Ovary (tissue), 9 donors: ENCODE data around the gene PSEN2. TPM values are rescaled to one million over a fixed set of nuclear protein-coding genes. Genes with fewer than 3 reads are reported as not detected.

Experiments used
- DNase-seq, 5 donors: peaks; one replicate each; pipeline ENCODE4 v3.0.0-alpha.2; 2019 to 2020
- H3K27ac ChIP-seq, 2 donors: fragments of 200-600 bp; one replicate each; pipeline versions ENCODE4 v1.5.1 to v1.8.0; 2019 to 2022
- H3K27me3 ChIP-seq: fragments of 200-600 bp; one replicate; pipeline ENCODE4 v1.8.0; 2022
- H3K36me3 ChIP-seq: fragments of 200-600 bp; sonication (generic); one replicate; pipeline ENCODE4 v1.5.1; 2019
- H3K4me1 ChIP-seq: one replicate; pipeline ENCODE4 v1.8.1; 2013; ENCODE audit warnings: mild to moderate bottlenecking, moderate library complexity; ENCODE audit not compliant: insufficient read depth
- H3K4me3 ChIP-seq: fragments of 200-600 bp; sonication (generic); one replicate; pipeline ENCODE4 v1.5.1; 2017
- H3K9me3 ChIP-seq, 2 donors: fragments of 200-600 bp in 1 of 2; sonication (generic) in 1 of 2; one replicate each; pipeline versions ENCODE4 v1.5.1 to v1.8.1; 2013 to 2019; ENCODE audit warnings: mild to moderate bottlenecking in 1 of 2, moderate library complexity in 1 of 2
- CTCF ChIP-seq, 3 donors: fragments of 450-650 bp in 2 of 3; fragments of 200-600 bp in 1 of 3; IDR thresholded peaks; one replicate each; pipeline versions ENCODE4 v1.5.1 to v1.8.0; 2016 to 2022; ENCODE audit warnings: antibody characterized with exemption in 3 of 3, mild to moderate bottlenecking in 1 of 3
- EP300 ChIP-seq: sonication (generic); formaldehyde crosslinking; IDR thresholded peaks from one replicate; pipeline ENCODE4 v1.6.1; 2017; ENCODE audit warnings: antibody characterized with exemption
- POLR2A ChIP-seq: fragments of 450-650 bp; IDR thresholded peaks from one replicate; pipeline ENCODE4 v1.6.1; 2017; ENCODE audit warnings: antibody characterized with exemption, mild to moderate bottlenecking, moderate library complexity
- WGBS, 3 donors: extraction: QIAGEN DNeasy Blood & Tissue Kit in 1 of 3; methylation state at CpG; one replicate each; pipeline versions ENCODE4 v1.1.5 to v1.1.7; 2013 to 2017; 5-methylcytosine and 5-hydroxymethylcytosine counted together
- intact Hi-C, 4 donors: fragments of 100-400 bp; cut with DNase I; formaldehyde crosslinking; loops; one replicate each; pipeline versions ENCODE4 v1.11.0 to v1.15.1; 2022 to 2023
- polyA plus RNA-seq, 2 donors: library from polyadenylated mRNA; stranded (reverse); fragments of 200-250 nt in 1 of 2; fragments of 350-450 nt in 1 of 2; fragmentation: Illumina TruSeq in 1 of 2; extraction: RNeasy Lipid Tissue Mini Kit (QIAGEN cat#74804) in 1 of 2; gene quantifications; one replicate each; pipeline ENCODE4 v1.2.3, GENCODE V29; 2013 to 2014
- total RNA-seq, 7 donors: library from RNA; depleted of rRNA in 2 of 7; stranded (reverse); fragments of >200 nt in 2 of 7; fragmentation: NEBNext Ultra II Directional in 3 of 7; extraction: Animal tissue kit (Norgen Biotek cat#: 25700) in 3 of 7; gene quantifications; one replicate each; pipeline versions ENCODE4 v1.1.0 to v1.2.4, GENCODE V29; 2016 to 2023
- donor health status: DM: no; HTN: no; CAD: no; lungs with moderate emphysema.
- donor health status: DM: no; HTN: no; CAD: no.
- donor health status: Bipolar disorder and iron deficiency.
- donor health status: DM: yes; HTN: yes; CAD: no.
- donor health status: DM: no; HTN: no; CAD: no.
- donor health status: DM: yes; HTN: yes; CAD: no.

Gene PSEN2
- total and polyA plus RNA-seq, 9 donors: 17.8 to 37.0 (median 24.6) TPM

GRCh38 chr1:226827458-226827857 lies 43.0 kb upstream of the PSEN2 start:
- H3K27me3 ChIP-seq: no peaks in the 10 kb centered on the region
- no peaks in the 10 kb centered on the region for H3K9me3 ChIP-seq
- peak; percentile 47 to 71 (median 59) for DNase-seq
- peak overlapping the region; percentile 15 to 69 for H3K27ac ChIP-seq
- no peaks in the 10 kb centered on the region for H3K36me3 ChIP-seq
- intact Hi-C loops: loop anchor here (2.0 to 10.0 kb wide), 6 partner anchors 90 to 283 kb away; partner anchors contain the start of genes STUM (in 4 of the 4) and ITPKB (in 1 of the 4)
- H3K4me1 ChIP-seq: no peaks in the 10 kb centered on the region
- 43 to 70% (median 66%) methylated on average over 11 of the region's 11 CpGs for WGBS, 3 donors
- no peak overlapping the region for H3K4me3 ChIP-seq
- no peak for TF ChIP-seq CTCF (IDR thresholded peaks at IDR 0.05)
- no peak for TF ChIP-seq EP300
- TF ChIP-seq POLR2A: no peak

DNA sequence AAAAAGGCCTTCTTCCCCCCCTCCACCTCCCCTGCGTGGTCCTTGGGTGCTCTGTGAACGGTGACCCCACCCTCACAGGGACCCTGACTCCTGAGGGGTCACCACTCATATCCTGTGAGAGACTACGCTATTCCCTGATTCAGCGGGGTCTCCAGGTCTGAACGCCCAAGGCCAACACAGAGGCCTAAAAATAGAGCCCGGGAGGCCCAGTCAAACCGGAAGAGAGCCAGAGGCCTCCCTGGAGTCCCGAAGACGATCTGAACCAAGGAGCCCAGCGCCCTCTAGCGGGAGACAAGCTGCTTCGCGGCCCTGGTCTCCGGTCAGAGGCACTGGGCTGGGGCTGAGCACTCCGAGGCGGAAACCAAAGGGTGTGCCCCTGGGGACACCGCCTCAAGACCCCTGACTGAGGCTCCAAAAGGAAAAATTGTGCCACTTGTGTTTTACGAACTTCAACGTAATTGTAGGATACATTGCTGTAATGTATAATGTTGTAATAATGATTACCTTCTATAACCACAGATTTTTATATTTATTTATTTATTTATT lies 42.4 kb upstream of the PSEN2 start:
- 3 to 5% (median 4%) methylated on average over 19 of the region's 19 CpGs for WGBS, 3 donors
- Histone ChIP-seq H3K9me3 (no peaks in the 10 kb centered on the region), H3K27me3 (no peaks in the 10 kb centered on the region), H3K4me1 (no peaks in the 10 kb centered on the region), H3K4me3 (no peak overlapping the region), H3K27ac (peak overlapping the region; percentile 15 to 69), H3K36me3 (no peaks in the 10 kb centered on the region)
- DNase-seq: peak; percentile 95 to 98 (median 97)
- TF ChIP-seq CTCF (IDR thresholded peaks at IDR 0.05) (peak; percentile 78 to 93 (median 88)), EP300 (no peak)
- intact Hi-C loops: loop anchor here (2.0 to 10.0 kb wide), 7 partner anchors 91 to 283 kb away; partner anchors contain the start of genes STUM (in 4 of the 4) and ITPKB (in 1 of the 4)

DNA sequence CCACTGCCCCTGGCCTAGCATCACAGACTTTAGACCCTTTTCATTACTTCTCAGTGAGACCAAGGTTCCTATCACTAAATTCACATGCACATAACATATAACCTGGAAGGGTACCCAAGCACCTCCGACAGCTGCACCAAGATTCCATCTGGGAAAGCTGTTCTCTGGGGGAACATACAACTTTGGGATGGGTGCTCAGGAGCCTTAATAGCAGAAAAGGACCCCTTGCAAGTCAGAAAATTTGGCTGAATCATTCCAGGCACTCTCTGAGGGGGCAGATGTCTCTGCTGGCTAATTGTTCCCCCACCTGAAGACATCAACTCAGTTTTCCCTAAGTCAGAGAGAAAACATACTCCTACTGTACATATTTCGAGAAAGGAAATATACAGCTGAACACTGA lies 41.3 kb upstream of the PSEN2 start:
- intact Hi-C loops: loop anchor here (2.0 to 10.0 kb wide), 6 partner anchors 92 to 284 kb away; partner anchors contain the start of genes STUM (in 4 of the 4) and ITPKB (in 1 of the 4)
- H3K4me3 ChIP-seq: no peak overlapping the region
- WGBS, 3 donors: 86 to 93% (median 88%) methylated on average over 2 of the region's 2 CpGs
- no peak overlapping the region for H3K27ac ChIP-seq
- no peak for DNase-seq
- H3K4me1 ChIP-seq: no peaks in the 10 kb centered on the region
- H3K27me3 ChIP-seq: no peaks in the 10 kb centered on the region
- TF ChIP-seq CTCF (IDR thresholded peaks at IDR 0.05): no peak
- no peak for TF ChIP-seq POLR2A
- TF ChIP-seq EP300: no peak
- H3K36me3 ChIP-seq: no peaks in the 10 kb centered on the region
- H3K9me3 ChIP-seq: no peaks in the 10 kb centered on the region

GRCh38 chr1:226831953-226832352 lies 38.5 kb upstream of the PSEN2 start:
- Histone ChIP-seq H3K27ac (no peak overlapping the region), H3K4me3 (no peak overlapping the region), H3K27me3 (no peaks in the 10 kb centered on the region), H3K4me1 (no peaks in the 10 kb centered on the region), H3K36me3 (no peaks in the 10 kb centered on the region), H3K9me3 (no peaks in the 10 kb centered on the region)
- 91 to 99% (median 92%) methylated on average over 4 of the region's 4 CpGs for WGBS, 3 donors
- no peak for TF ChIP-seq EP300
- no peak for TF ChIP-seq POLR2A
- no peak for TF ChIP-seq CTCF (IDR thresholded peaks at IDR 0.05)
- no peak for DNase-seq
- intact Hi-C loops: loop anchor here in 1 of 4 donors (5.0 kb wide), 1 partner anchor 400 kb away; no protein-coding TSS in a partner anchor
